Parathyroid adenoma (tissue), 2 donors: ENCODE results near the gene SUSD4.
"Not testable (repeated sequence)": the region's sequence is repeated elsewhere in the genome, so short reads cannot be mapped to it uniquely, and the experiment has no call there.

Source experiments
- H2AFZ ChIP-seq: fragments of 300-600 bp; sonication (generic); one replicate; pipeline ENCODE4 v1.7.0; 2017; ENCODE audit warnings: antibody characterized with exemption, mild to moderate bottlenecking
- H3K27ac ChIP-seq: fragments of 300-600 bp; sonication (generic); one replicate; pipeline ENCODE4 v1.7.0; 2017
- H3K27me3 ChIP-seq: fragments of 300-600 bp; sonication (generic); one replicate; pipeline ENCODE4 v1.7.0; 2017; ENCODE audit warnings: low read length; ENCODE audit not compliant: control insufficient read depth, insufficient read depth
- H3K36me3 ChIP-seq: fragments of 300-600 bp; sonication (generic); one replicate; pipeline ENCODE4 v1.7.0; 2017; ENCODE audit warnings: low read length; ENCODE audit not compliant: control insufficient read depth, insufficient read depth
- H3K4me1 ChIP-seq: fragments of 300-600 bp; sonication (generic); one replicate; pipeline ENCODE4 v1.7.0; 2017; ENCODE audit warnings: control low read depth
- H3K4me2 ChIP-seq: fragments of 300-600 bp; sonication (generic); one replicate; pipeline ENCODE4 v1.7.0; 2017; ENCODE audit warnings: low read length
- H3K4me3 ChIP-seq: fragments of 300-600 bp; sonication (generic); one replicate; pipeline ENCODE4 v1.7.0; 2017; ENCODE audit warnings: low read depth, low read length
- H3K79me2 ChIP-seq: fragments of 300-600 bp; sonication (generic); one replicate; pipeline ENCODE4 v1.7.0; 2017; ENCODE audit warnings: control low read depth
- H3K9ac ChIP-seq: fragments of 300-600 bp; sonication (generic); one replicate; pipeline ENCODE4 v1.7.0; 2017; ENCODE audit warnings: mild to moderate bottlenecking
- H3K9me3 ChIP-seq: fragments of 300-600 bp; sonication (generic); one replicate; pipeline ENCODE4 v1.7.0; 2017; ENCODE audit warnings: low read length; ENCODE audit not compliant: control insufficient read depth
- TF ChIP-seq, protein P1 (sequence below): fragments of 300-600 bp; sonication (generic); IDR thresholded peaks from one replicate; pipeline ENCODE4 v1.7.0; 2017; ENCODE audit warnings: antibody characterized with exemption, mild to moderate bottlenecking
- donor health status: primary hyperparathyroidism.

Gene SUSD4

DNA sequence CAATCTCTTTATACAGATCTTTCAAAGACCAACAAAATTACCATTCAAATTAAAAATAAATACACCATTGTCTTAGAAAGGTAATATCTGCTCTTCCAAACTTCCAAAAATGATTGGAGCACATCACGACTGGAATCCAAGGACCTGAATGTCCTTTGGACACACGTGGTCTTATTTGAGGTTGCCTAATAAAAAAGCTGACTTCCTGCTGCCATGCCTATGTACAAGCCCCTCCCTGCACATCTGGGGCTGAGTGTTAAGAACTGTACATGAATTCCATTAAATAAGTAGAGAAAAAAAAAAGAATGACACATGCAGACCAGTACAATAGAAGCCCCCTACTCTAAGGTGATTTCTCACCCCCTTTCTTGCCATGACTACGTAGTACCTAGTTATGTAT, 73.6 kb downstream of the SUSD4 start:
- H2AFZ ChIP-seq = no peak overlapping the region
- no peak overlapping the region for H3K9ac ChIP-seq
- H3K79me2 ChIP-seq = no peaks in the 10 kb centered on the region
- no peaks in the 10 kb centered on the region for H3K36me3 ChIP-seq
- no peak overlapping the region for H3K4me3 ChIP-seq
- TF ChIP-seq, protein P1, sequence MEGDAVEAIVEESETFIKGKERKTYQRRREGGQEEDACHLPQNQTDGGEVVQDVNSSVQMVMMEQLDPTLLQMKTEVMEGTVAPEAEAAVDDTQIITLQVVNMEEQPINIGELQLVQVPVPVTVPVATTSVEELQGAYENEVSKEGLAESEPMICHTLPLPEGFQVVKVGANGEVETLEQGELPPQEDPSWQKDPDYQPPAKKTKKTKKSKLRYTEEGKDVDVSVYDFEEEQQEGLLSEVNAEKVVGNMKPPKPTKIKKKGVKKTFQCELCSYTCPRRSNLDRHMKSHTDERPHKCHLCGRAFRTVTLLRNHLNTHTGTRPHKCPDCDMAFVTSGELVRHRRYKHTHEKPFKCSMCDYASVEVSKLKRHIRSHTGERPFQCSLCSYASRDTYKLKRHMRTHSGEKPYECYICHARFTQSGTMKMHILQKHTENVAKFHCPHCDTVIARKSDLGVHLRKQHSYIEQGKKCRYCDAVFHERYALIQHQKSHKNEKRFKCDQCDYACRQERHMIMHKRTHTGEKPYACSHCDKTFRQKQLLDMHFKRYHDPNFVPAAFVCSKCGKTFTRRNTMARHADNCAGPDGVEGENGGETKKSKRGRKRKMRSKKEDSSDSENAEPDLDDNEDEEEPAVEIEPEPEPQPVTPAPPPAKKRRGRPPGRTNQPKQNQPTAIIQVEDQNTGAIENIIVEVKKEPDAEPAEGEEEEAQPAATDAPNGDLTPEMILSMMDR = no peak
- no peaks in the 10 kb centered on the region for H3K9me3 ChIP-seq
- H3K4me1 ChIP-seq = no peaks in the 10 kb centered on the region
- no peak overlapping the region for H3K27ac ChIP-seq
- no peak overlapping the region for H3K4me2 ChIP-seq
- H3K27me3 ChIP-seq = no peaks in the 10 kb centered on the region

- TF ChIP-seq, protein P1 = no peak
- Histone ChIP-seq H3K9ac (no peak overlapping the region), H3K36me3 (no peaks in the 10 kb centered on the region)
Measured at GRCh38 chr1:223289621-223290020, 74.4 kb downstream of the SUSD4 start.

GRCh38 chr1:223288826-223289225, 75.2 kb downstream of the SUSD4 start:
- Histone ChIP-seq H3K27ac (no peak overlapping the region), H3K36me3 (no peaks in the 10 kb centered on the region), H3K9ac (no peak overlapping the region), H3K4me1 (no peaks in the 10 kb centered on the region), H3K9me3 (no peaks in the 10 kb centered on the region), H3K4me3 (no peak overlapping the region), H3K79me2 (no peaks in the 10 kb centered on the region), H2AFZ (no peak overlapping the region), H3K27me3 (no peaks in the 10 kb centered on the region), H3K4me2 (no peak overlapping the region)
- TF ChIP-seq, protein P1 = no peak

More at GRCh38 chr1:223289621-223290020, 74.4 kb downstream of the SUSD4 start:
- Histone ChIP-seq H3K9me3 (no peaks in the 10 kb centered on the region), H3K27me3 (no peaks in the 10 kb centered on the region), H3K79me2 (no peaks in the 10 kb centered on the region), H3K27ac (no peak overlapping the region), H3K4me3 (no peak overlapping the region), H3K4me1 (no peaks in the 10 kb centered on the region), H3K4me2 (no peak overlapping the region), H2AFZ (no peak overlapping the region)

GRCh38 chr1:223285452-223285851, 78.5 kb downstream of the SUSD4 start:
- H3K4me1 ChIP-seq = no peaks in the 10 kb centered on the region
- no peak overlapping the region for H3K4me2 ChIP-seq
- H3K27ac ChIP-seq = no peak overlapping the region
- no peak overlapping the region for H3K9ac ChIP-seq
- no peaks in the 10 kb centered on the region for H3K36me3 ChIP-seq
- no peak overlapping the region for H2AFZ ChIP-seq
- TF ChIP-seq, protein P1 = no peak
- no peaks in the 10 kb centered on the region for H3K27me3 ChIP-seq
- H3K79me2 ChIP-seq = no peaks in the 10 kb centered on the region
- H3K9me3 ChIP-seq = no peaks in the 10 kb centered on the region
- no peak overlapping the region for H3K4me3 ChIP-seq

GRCh38 chr1:223283697-223284096, 80.3 kb downstream of the SUSD4 start:
- not testable (repeated sequence) for H3K4me3 ChIP-seq, H3K27me3 ChIP-seq, H2AFZ ChIP-seq, H3K36me3 ChIP-seq, H3K79me2 ChIP-seq, H3K9me3 ChIP-seq, H3K27ac ChIP-seq, H3K9ac ChIP-seq, H3K4me2 ChIP-seq, H3K4me1 ChIP-seq

DNA sequence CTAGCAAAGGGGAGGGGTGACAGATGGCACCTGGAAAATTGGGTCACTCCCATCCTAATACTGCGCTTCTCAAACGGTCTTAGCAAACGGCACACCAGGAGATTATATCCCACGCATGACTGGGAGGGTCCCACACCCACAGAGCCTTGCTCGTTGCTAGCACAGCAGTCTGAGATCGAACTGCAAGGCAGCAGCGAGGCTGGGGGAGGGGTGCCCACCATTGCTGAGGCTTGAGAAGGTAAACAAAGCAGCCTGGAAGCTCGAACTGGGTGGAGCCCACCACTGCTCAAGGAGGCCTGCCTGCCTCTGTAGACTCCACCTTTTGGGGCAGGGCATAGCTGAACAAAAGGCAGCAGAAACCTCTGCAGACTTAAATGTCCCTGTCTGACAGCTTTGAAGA, 85.7 kb downstream of the SUSD4 start:
- H3K36me3 ChIP-seq, H3K27me3 ChIP-seq, H3K9ac ChIP-seq, H2AFZ ChIP-seq, H3K4me1 ChIP-seq, H3K4me3 ChIP-seq, H3K9me3 ChIP-seq, H3K27ac ChIP-seq, H3K79me2 ChIP-seq, H3K4me2 ChIP-seq: not testable (repeated sequence)
